ENCODE measurements around the gene EXOG.

DNA sequence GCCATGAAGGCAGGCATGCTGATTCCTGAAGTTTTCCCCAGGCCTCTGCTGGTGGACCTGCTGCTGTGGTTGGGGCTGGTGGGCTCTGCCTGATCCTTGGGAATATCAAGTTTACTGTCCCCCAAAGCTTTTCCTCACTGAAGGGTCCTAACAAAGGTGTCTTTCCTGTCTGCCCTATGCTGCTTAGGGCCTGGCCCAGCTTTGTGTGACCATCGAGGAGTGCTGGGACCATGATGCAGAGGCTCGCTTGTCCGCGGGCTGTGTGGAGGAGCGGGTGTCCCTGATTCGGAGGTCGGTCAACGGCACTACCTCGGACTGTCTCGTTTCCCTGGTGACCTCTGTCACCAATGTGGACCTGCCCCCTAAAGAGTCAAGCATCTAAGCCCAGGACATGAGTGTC, 13.2 kb upstream of the EXOG start:
- TF ChIP-seq, protein P1, sequence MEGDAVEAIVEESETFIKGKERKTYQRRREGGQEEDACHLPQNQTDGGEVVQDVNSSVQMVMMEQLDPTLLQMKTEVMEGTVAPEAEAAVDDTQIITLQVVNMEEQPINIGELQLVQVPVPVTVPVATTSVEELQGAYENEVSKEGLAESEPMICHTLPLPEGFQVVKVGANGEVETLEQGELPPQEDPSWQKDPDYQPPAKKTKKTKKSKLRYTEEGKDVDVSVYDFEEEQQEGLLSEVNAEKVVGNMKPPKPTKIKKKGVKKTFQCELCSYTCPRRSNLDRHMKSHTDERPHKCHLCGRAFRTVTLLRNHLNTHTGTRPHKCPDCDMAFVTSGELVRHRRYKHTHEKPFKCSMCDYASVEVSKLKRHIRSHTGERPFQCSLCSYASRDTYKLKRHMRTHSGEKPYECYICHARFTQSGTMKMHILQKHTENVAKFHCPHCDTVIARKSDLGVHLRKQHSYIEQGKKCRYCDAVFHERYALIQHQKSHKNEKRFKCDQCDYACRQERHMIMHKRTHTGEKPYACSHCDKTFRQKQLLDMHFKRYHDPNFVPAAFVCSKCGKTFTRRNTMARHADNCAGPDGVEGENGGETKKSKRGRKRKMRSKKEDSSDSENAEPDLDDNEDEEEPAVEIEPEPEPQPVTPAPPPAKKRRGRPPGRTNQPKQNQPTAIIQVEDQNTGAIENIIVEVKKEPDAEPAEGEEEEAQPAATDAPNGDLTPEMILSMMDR (IDR thresholded peaks at IDR 0.05), result no peak
- no peak for TF ChIP-seq POLR2A (IDR thresholded peaks at IDR 0.05)
- no peak for TF ChIP-seq POLR2AphosphoS5 (IDR thresholded peaks at IDR 0.05)

Measured in prostate gland (tissue), 2 donors.